Uterus (tissue), 4 donors: ENCODE results near the gene MYG1. TPM values are rescaled to one million over a fixed set of nuclear protein-coding genes. Genes with fewer than 3 reads are reported as not detected.
A peak's percentile ranks its signal among the peaks of the same experiment; 100 is the strongest.

Experiments used
- DNase-seq, 2 donors: peaks; one replicate each; pipeline ENCODE4 v3.0.0-alpha.2; 2019 to 2020
- H3K27ac ChIP-seq, 2 donors: fragments of 200-600 bp; sonication (generic); 1 replicate in 1 of 2; 2 replicates in 1 of 2; pipeline ENCODE4 v1.5.1; 2016 to 2018
- H3K27me3 ChIP-seq, 2 donors: fragments of 200-600 bp; sonication (generic); one replicate each; pipeline ENCODE4 v1.5.1; 2018 to 2019; ENCODE audit warnings: control low read depth in 1 of 2
- H3K36me3 ChIP-seq, 2 donors: fragments of 200-600 bp; sonication (generic); one replicate each; pipeline ENCODE4 v1.5.1; 2019; ENCODE audit warnings: control low read depth in 1 of 2
- H3K4me1 ChIP-seq, 2 donors: fragments of 200-600 bp; sonication (generic); one replicate each; pipeline ENCODE4 v1.5.1; 2018 to 2019; ENCODE audit warnings: control low read depth in 1 of 2
- H3K4me3 ChIP-seq, 2 donors: fragments of 200-600 bp; sonication (generic); 1 replicate in 1 of 2; 2 replicates in 1 of 2; pipeline ENCODE4 v1.5.1; 2018 to 2019; ENCODE audit warnings: mild to moderate bottlenecking in 1 of 2
- H3K9me3 ChIP-seq, 2 donors: fragments of 200-600 bp; sonication (generic); one replicate each; pipeline ENCODE4 v1.5.1; 2019; ENCODE audit warnings: control low read depth in 1 of 2
- CTCF ChIP-seq, 4 experiments: fragments of 200-600 bp in 2 of 4; fragments of 450-650 bp in 2 of 4; sonication (generic) in 2 of 4; IDR thresholded peaks; one replicate each; pipeline ENCODE4 v1.5.1; 2016 to 2019; ENCODE audit warnings: antibody characterized with exemption in 4 of 4, mild to moderate bottlenecking in 2 of 4, moderate library complexity in 1 of 4
- POLR2A ChIP-seq, 2 donors: fragments of 450-650 bp; IDR thresholded peaks; one replicate each; pipeline ENCODE4 v1.6.1; 2016; ENCODE audit warnings: antibody characterized with exemption in 2 of 2, mild to moderate bottlenecking in 1 of 2, moderate library complexity in 1 of 2
- intact Hi-C: fragments of 100-400 bp; cut with DNase I; formaldehyde crosslinking; loops from one replicate; pipeline ENCODE4 v1.15.1; 2023; ENCODE audit warnings: low total_unique reads
- total RNA-seq, 4 donors: library from RNA; depleted of rRNA in 3 of 4; stranded (reverse); fragments of >200 nt in 3 of 4; gene quantifications; one replicate each; pipeline versions ENCODE4 v1.1.0 to v1.2.4, GENCODE V29; 2014 to 2023
- donor health status: DM: yes; HTN: yes; CAD: no.

MYG1 gene, protein sequence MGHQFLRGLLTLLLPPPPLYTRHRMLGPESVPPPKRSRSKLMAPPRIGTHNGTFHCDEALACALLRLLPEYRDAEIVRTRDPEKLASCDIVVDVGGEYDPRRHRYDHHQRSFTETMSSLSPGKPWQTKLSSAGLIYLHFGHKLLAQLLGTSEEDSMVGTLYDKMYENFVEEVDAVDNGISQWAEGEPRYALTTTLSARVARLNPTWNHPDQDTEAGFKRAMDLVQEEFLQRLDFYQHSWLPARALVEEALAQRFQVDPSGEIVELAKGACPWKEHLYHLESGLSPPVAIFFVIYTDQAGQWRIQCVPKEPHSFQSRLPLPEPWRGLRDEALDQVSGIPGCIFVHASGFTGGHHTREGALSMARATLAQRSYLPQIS
- 10 to 100 TPM; 10.2 to 59.3 (median 33.9) TPM for total RNA-seq

DNA sequence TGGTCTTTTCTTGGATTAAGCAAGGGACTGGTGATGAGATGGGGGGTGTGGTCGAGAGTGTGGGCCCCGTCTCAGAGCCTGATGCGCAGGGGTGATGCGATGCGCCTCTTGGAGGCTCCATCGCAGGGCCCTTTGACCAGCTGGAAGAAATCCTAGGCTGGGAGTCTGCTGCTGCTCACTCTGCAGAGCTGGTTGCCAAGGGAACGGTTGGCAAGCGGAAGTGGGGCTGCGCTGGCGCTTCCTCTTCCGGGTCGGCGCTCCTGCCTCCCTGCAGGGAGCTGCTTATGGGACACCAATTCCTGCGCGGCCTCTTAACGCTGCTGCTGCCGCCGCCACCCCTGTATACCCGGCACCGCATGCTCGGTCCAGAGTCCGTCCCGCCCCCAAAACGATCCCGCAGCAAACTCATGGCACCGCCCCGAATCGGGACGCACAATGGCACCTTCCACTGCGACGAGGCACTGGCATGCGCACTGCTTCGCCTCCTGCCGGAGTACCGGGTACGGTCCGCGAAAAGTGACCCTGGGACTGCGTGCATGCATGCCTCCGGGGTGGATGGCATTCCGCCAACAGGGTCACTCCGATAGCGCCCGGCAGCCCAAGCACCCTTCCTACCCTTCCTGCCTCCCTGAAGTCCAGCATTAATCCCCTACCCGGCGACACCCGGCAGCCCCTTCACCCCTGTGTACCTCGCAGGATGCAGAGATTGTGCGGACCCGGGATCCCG is at the start of gene MYG1:
TSS of gene MYG1 (plus strand) at position 242 of the 727 bp plus-strand sequence. CDS start at position 285, 43 bp downstream.
- TF ChIP-seq CTCF (IDR thresholded peaks at IDR 0.05), result peak in 3 of 4 experiments; percentile 4 to 43 (median 32)
- TF ChIP-seq POLR2A (IDR thresholded peaks at IDR 0.05), result peak in 1 of 2 donors; percentile 57
- Histone ChIP-seq H3K4me3 (peak within 1 kb of the TSS; percentile 60 to 89), H3K27ac (peak within 1 kb of the TSS; percentile 49 to 69), H3K27me3 (no peaks in the 10 kb centered on the region), H3K4me1 (peaks cover 11 to 18% of the 10 kb centered on the region in 2 donors), H3K36me3 (no peaks in the 10 kb centered on the region), H3K9me3 (no peaks in the 10 kb centered on the region)
- intact Hi-C loops, result no loop called here
- DNase-seq, result peak; percentile 83

DNA sequence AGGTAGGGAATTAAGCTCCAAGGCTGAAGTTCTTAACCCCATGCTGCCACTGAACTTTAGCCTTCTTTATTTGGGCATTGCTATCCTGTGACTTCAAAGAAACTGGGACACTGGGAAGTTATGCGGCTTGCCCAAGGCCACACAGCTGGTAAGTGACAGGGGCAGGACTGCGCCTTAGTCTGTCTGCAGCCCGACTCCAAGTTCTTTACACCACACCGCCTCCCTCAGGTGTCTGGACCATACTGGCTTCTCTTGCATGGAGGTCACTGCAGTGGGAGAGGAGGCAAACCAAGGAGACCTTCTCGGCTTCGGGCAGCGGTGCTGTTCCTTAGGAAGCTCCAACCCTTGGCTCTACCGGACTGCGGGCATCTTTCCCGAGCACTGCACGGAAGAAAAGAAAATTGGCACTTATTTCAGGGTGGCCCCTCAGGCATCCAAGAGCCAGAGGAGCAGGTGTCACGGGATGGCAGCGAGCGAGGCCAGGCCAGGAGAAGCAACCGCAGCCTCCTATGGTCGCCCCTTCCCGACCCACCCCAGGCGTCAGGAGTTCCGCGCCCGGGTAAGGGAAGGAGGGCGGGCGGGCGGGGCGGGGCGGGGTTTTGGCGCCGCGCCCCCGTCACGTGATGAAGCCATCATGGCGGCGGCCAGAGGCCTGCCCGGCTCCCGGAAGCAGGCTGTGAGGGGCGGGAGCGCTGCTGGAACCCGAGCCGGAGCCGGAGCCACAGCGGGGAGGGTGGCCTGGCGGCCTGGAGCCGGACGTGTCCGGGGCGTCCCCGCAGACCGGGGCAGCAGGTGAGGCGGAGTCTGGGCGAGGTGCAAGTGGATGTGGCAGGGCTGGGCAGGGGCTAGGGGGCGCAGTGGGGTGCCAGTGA is 47.8 kb upstream of the MYG1 start:
- DNase-seq, result peak; percentile 70 to 79
- intact Hi-C loops, result loop anchor here (5.0 kb wide), 1 partner anchor 34 kb away; no protein-coding TSS in a partner anchor
- no peaks in the 10 kb centered on the region for H3K27me3 ChIP-seq

GRCh38 chr12:53252349-53252916 is 47.1 kb upstream of the MYG1 start:
- Histone ChIP-seq H3K36me3 (no peaks in the 10 kb centered on the region), H3K4me3 (peak overlapping the region; percentile 65 to 72), H3K9me3 (no peaks in the 10 kb centered on the region), H3K27ac (peak overlapping the region; percentile 89 to 93), H3K27me3 (no peaks in the 10 kb centered on the region), H3K4me1 (peaks cover 0 to 17% of the 10 kb centered on the region in 2 donors)
- TF ChIP-seq CTCF (IDR thresholded peaks at IDR 0.05) (no peak), POLR2A (IDR thresholded peaks at IDR 0.05) (no peak)
- peak in 1 of 2 donors; percentile 31 for DNase-seq
- intact Hi-C loops, result loop anchor here (5.0 kb wide), 1 partner anchor 35 kb away; no protein-coding TSS in a partner anchor

More for the DNA sequence above, 47.8 kb upstream of the MYG1 start:
- peaks cover 0 to 17% of the 10 kb centered on the region in 2 donors for H3K4me1 ChIP-seq
- TF ChIP-seq CTCF (IDR thresholded peaks at IDR 0.05) (peak; percentile 36 to 55 (median 46)), POLR2A (IDR thresholded peaks at IDR 0.05) (peak in 1 of 2 donors; percentile 39)
- H3K4me3 ChIP-seq, result peak overlapping the region; percentile 65 to 72
- H3K9me3 ChIP-seq, result no peaks in the 10 kb centered on the region
- H3K36me3 ChIP-seq, result no peaks in the 10 kb centered on the region
- H3K27ac ChIP-seq, result peak overlapping the region; percentile 89 to 93

DNA sequence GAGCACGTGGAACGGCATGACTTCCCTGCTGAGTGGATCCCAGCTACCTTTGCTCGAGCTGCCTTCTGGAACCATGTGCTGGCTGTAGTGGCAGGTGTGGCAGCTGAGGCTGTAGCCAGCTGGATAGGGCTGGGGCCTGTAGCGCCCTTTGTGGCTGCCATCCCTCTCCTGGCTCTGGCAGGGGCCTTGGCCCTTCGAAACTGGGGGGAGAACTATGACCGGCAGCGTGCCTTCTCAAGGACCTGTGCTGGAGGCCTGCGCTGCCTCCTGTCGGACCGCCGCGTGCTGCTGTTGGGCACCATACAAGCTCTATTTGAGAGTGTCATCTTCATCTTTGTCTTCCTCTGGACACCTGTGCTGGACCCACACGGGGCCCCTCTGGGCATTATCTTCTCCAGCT is 46.2 kb upstream of the MYG1 start:
- H3K27me3 ChIP-seq, result no peaks in the 10 kb centered on the region
- H3K27ac ChIP-seq, result no peak overlapping the region
- H3K9me3 ChIP-seq, result no peaks in the 10 kb centered on the region
- H3K36me3 ChIP-seq, result no peaks in the 10 kb centered on the region
- H3K4me1 ChIP-seq, result peaks cover 0 to 17% of the 10 kb centered on the region in 2 donors
- DNase-seq, result no peak
- TF ChIP-seq POLR2A (IDR thresholded peaks at IDR 0.05) (no peak), CTCF (IDR thresholded peaks at IDR 0.05) (no peak)
- intact Hi-C loops, result loop anchor here (5.0 kb wide), 1 partner anchor 36 kb away; no protein-coding TSS in a partner anchor
- no peak overlapping the region for H3K4me3 ChIP-seq
